HCT116 (cell line): ENCODE data around the gene LRBA. TPM values are rescaled to one million over a fixed set of nuclear protein-coding genes. Genes with fewer than 3 reads are reported as not detected.

Source experiments
- ATAC-seq: fragments of 200-7000 bp; cut with Tn5 transposase; 2 replicates; pipeline ENCODE4 v1.9.1; 2020; ENCODE audit warnings: mild to moderate bottlenecking, moderate library complexity
- BruUV-seq: library from RNA; stranded (reverse); fragments of 400-500 nt; replicated peaks from 2 replicates; lab custom pipeline; 2021; lab: Mats Ljungman, UMichigan
- CTCF ChIA-PET: fragments of 300-600 bp; sonication (Branson Sonifier 250); formaldehyde crosslinking; loops from one replicate; lab custom pipeline; 2021; ENCODE audit warnings: antibody characterized with exemption; lab: Charles Lee
- POLR2A ChIA-PET: fragments of 300-600, 350-600 bp; sonication (Branson Sonifier 250); formaldehyde crosslinking; loops from one replicate; lab custom pipeline; 2021; ENCODE audit warnings: antibody characterized with exemption; lab: Charles Lee
- RAD21 ChIA-PET, 2 experiments: fragments of 300-600 bp; sonication (Branson Sonifier 250); formaldehyde crosslinking; loops; one replicate each; lab custom pipeline; 2023; ENCODE audit warnings: low total read pairs in 2 of 2; ENCODE audit not compliant: uncharacterized antibody in 2 of 2, unreplicated experiment in 2 of 2, low non-redundant PET in 1 of 2; lab: Charles Lee
- DNase-seq: peaks from one replicate; pipeline ENCODE4 v3.0.0-alpha.2; 2010; ENCODE audit warnings: low read depth, low spot score
- H2AFZ ChIP-seq: fragments of 200-600 bp; shearing (Covaris generic), sonication (generic); 2 replicates; pipeline ENCODE4 v1.6.1; 2017; ENCODE audit warnings: low read depth, mixed run types, mixed read lengths, antibody characterized with exemption, low read length; ENCODE audit not compliant: poor library complexity, severe bottlenecking
- H3K27ac ChIP-seq: 2 replicates; pipeline ENCODE4 v1.5.1; 2012; ENCODE audit warnings: low read depth, low read length
- H3K27me3 ChIP-seq: fragments of 200-600 bp; sonication (generic); 2 replicates; pipeline ENCODE4 v1.6.1; 2016; ENCODE audit warnings: mixed run types, low read length, mixed read lengths; ENCODE audit not compliant: insufficient read depth
- H3K36me3 ChIP-seq, 2 experiments: fragments of 200-500 bp in 1 of 2; fragments of 200-600 bp in 1 of 2; sonication (Bioruptor generic) in 1 of 2; sonication (generic) in 1 of 2; 2 replicates each; pipeline versions ENCODE4 v1.5.1 to v1.6.1; 2014 to 2016; ENCODE audit warnings: low read length in 2 of 2, inconsistent platforms in 1 of 2, mixed read lengths in 1 of 2, mixed run types in 1 of 2; ENCODE audit not compliant: insufficient read depth in 2 of 2, control insufficient read depth in 1 of 2
- H3K4me1 ChIP-seq, 2 experiments: fragments of 200-600 bp in 1 of 2; sonication (generic) in 1 of 2; 2 replicates each; pipeline versions ENCODE4 v1.5.1 to v1.6.1; 2012 to 2017; ENCODE audit warnings: low read length in 2 of 2, inconsistent platforms in 1 of 2, mild to moderate bottlenecking in 1 of 2, mixed read lengths in 1 of 2, mixed run types in 1 of 2, moderate library complexity in 1 of 2; ENCODE audit not compliant: insufficient read depth in 2 of 2, control insufficient read depth in 1 of 2
- H3K4me2 ChIP-seq: fragments of 200-600 bp; sonication (generic); 2 replicates; pipeline ENCODE4 v1.6.1; 2017; ENCODE audit warnings: mixed run types, low read length, mixed read lengths
- H3K4me3 ChIP-seq, 2 experiments: fragments of 200-600 bp in 1 of 2; sonication (generic) in 1 of 2; replicated peaks in 1 of 2; 2 replicates each; pipeline ENCODE4 v1.5.1; 2011 to 2016; ENCODE audit warnings: low read length in 2 of 2, control low read depth in 1 of 2, low read depth in 1 of 2, mild to moderate bottlenecking in 1 of 2, mixed read lengths in 1 of 2, mixed run types in 1 of 2
- H3K79me2 ChIP-seq: fragments of 200-600 bp; sonication (generic); 2 replicates; pipeline ENCODE4 v1.6.1; 2017; ENCODE audit warnings: mild to moderate bottlenecking, mixed run types, low read length, moderate library complexity, mixed read lengths; ENCODE audit not compliant: insufficient read depth
- H3K9ac ChIP-seq: fragments of 200-600 bp; sonication (generic); 2 replicates; pipeline ENCODE4 v1.6.1; 2016; ENCODE audit warnings: low read length, mixed read lengths
- H3K9me2 ChIP-seq: fragments of 200-600 bp; sonication (generic), shearing (Covaris generic); 2 replicates; pipeline ENCODE4 v1.6.1; 2017; ENCODE audit warnings: mixed run types, mild to moderate bottlenecking, moderate library complexity; ENCODE audit not compliant: insufficient read depth
- H3K9me3 ChIP-seq, 2 experiments: fragments of 200-500 bp in 1 of 2; fragments of 200-600 bp in 1 of 2; sonication (Bioruptor generic) in 1 of 2; sonication (generic) in 1 of 2; 2 replicates each; pipeline ENCODE4 v1.6.1; 2014 to 2017; ENCODE audit warnings: low read length in 2 of 2, mixed read lengths in 2 of 2, inconsistent platforms in 1 of 2, low read depth in 1 of 2, mild to moderate bottlenecking in 1 of 2, mixed run types in 1 of 2, moderate library complexity in 1 of 2; ENCODE audit not compliant: control insufficient read depth in 1 of 2, insufficient read depth in 1 of 2
- H4K20me1 ChIP-seq: fragments of 200-600 bp; sonication (generic), shearing (Covaris generic); 2 replicates; pipeline ENCODE4 v1.6.1; 2017; ENCODE audit warnings: mixed run types, mild to moderate bottlenecking, moderate library complexity; ENCODE audit not compliant: insufficient read depth
- CBX3 ChIP-seq: IDR thresholded peaks from 2 replicates; pipeline ENCODE4 v1.6.1; 2012; ENCODE audit warnings: low read depth
- CEBPB ChIP-seq: IDR thresholded peaks from 2 replicates; pipeline ENCODE4 v1.6.1; 2012; ENCODE audit warnings: low read depth
- ELF1 ChIP-seq: IDR thresholded peaks from 2 replicates; pipeline ENCODE4 v1.6.1; 2012; ENCODE audit warnings: low read depth, borderline replicate concordance
- EZH2phosphoT487 ChIP-seq: fragments of 200-600 bp; IDR thresholded peaks from 2 replicates; pipeline ENCODE4 v1.6.1; 2018; ENCODE audit warnings: antibody characterized with exemption, borderline replicate concordance
- FOSL1 ChIP-seq: IDR thresholded peaks from 2 replicates; pipeline ENCODE4 v1.6.1; 2012; ENCODE audit warnings: low read depth
- JUND ChIP-seq: IDR thresholded peaks from 2 replicates; pipeline ENCODE4 v1.6.1; 2012
- POLR2AphosphoS5 ChIP-seq: IDR thresholded peaks from 2 replicates; pipeline ENCODE4 v1.6.1; 2011; ENCODE audit warnings: mild to moderate bottlenecking, low read depth, low read length, moderate library complexity
- RAD21 ChIP-seq: IDR thresholded peaks from 2 replicates; pipeline ENCODE4 v1.6.1; 2012; ENCODE audit warnings: low read depth, mild to moderate bottlenecking
- SIN3A ChIP-seq: IDR thresholded peaks from 2 replicates; pipeline ENCODE4 v1.6.1; 2012; ENCODE audit warnings: low read depth
- TCF7L2 ChIP-seq: IDR thresholded peaks from 2 replicates; pipeline ENCODE4 v1.7.0; 2011; ENCODE audit warnings: borderline replicate concordance, inconsistent platforms; ENCODE audit not compliant: insufficient read depth, insufficient read length; ENCODE audit errors: extremely low read depth
- YY1 ChIP-seq: IDR thresholded peaks from 2 replicates; pipeline ENCODE4 v1.6.1; 2011; ENCODE audit warnings: low read length, low read depth, moderate library complexity, mild to moderate bottlenecking; ENCODE audit not compliant: insufficient replicate concordance; ENCODE audit errors: extremely low read depth
- ZFX ChIP-seq: fragments of 450-650 bp; IDR thresholded peaks from 2 replicates; pipeline ENCODE4 v1.6.1; 2017
- intact Hi-C: fragments of 100-400 bp; cut with micrococcal nuclease; formaldehyde crosslinking; loops from 2 replicates; pipeline ENCODE4 v1.10.0; 2022
- total RNA-seq: library from RNA; stranded (reverse); gene quantifications from one replicate; pipeline ENCODE4 v1.2.1, GENCODE V29; 2021; ENCODE audit not compliant: unreplicated experiment
- TF ChIP-seq, protein P1 (sequence below): IDR thresholded peaks from 2 replicates; pipeline ENCODE4 v1.6.1; 2012
- TF ChIP-seq, protein P2 (sequence below): IDR thresholded peaks from 2 replicates; pipeline ENCODE4 v1.6.1; 2012; ENCODE audit warnings: low read depth
- TF ChIP-seq, protein P3 (sequence below): IDR thresholded peaks from 2 replicates; pipeline ENCODE4 v1.6.1; 2011; ENCODE audit warnings: mild to moderate bottlenecking, low read length, moderate library complexity; ENCODE audit not compliant: insufficient replicate concordance; ENCODE audit errors: extremely low read depth
- TF ChIP-seq, protein P4 (sequence below): IDR thresholded peaks from 2 replicates; pipeline ENCODE4 v1.6.1; 2012

Gene LRBA
- total RNA-seq, 1 experiment from 2014 or later: 79.8 TPM

DNA sequence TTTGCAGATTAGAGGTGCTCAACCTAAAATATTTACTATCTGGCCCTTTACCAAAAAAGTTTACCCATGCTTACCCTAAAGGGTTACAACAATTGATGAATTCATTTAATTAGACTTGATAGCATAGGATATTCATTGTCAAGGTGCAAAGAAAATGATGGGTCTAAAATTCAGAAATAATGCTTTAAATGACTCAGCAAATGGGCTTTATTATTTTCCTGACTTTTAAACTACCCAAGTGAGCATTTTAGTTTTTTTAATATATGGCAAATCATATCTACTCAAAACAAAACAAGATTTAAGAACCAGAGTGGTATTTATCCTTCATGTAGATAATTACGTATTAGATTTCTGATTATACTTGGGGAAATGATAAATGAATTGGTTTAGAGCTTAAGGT lies 701.1 kb downstream of the LRBA start (continued):
- TF ChIP-seq, protein P1, sequence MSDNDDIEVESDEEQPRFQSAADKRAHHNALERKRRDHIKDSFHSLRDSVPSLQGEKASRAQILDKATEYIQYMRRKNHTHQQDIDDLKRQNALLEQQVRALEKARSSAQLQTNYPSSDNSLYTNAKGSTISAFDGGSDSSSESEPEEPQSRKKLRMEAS: no peak
- TF ChIP-seq FOSL1 (no peak), JUND (no peak), RAD21 (no peak)

DNA sequence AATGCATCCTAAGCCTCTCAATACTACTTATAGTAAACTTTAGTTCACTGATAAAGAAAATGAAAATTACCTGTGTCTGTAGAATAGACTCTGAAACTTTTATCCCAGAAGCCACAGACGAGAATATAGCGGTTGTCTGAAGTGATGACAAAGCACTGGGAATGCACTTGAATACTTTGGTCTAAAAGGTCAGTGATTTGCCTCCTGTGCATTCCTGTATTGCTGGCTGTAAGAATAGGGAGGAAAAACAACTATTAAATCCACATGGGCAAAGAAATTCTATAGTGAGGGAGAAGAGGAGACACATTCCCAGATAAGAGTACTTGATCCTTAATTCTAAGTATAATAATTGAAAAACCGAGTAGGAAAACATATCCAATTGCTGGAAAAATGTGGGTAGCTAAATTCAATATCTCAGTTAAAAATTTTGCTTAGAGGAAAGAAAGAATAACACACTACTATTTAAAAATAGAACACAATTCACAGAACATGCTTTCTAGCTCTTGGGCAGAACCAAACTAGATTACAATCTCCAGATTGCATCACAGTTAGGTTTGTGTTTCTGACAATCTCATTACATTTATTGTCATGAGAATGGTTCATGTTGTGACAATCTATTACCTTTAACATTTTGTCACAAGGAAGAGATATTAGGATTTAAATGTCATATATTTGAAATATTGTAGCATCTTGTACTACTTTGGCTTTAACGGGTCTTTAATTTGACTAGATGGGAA lies 704.8 kb downstream of the LRBA start:
- Histone ChIP-seq H3K36me3 (no peaks in the 10 kb centered on the region), H3K27me3 (no peaks in the 10 kb centered on the region), H2AFZ (no peak overlapping the region), H3K9ac (no peak overlapping the region), H3K79me2 (no peaks in the 10 kb centered on the region), H3K9me2 (no peaks in the 10 kb centered on the region), H3K4me1 (no peaks in the 10 kb centered on the region), H3K27ac (no peak overlapping the region)
- CTCF ChIA-PET: interaction anchor here (1.2 kb wide), 1 partner anchor 181 kb away, joined by 3 read pairs; no protein-coding TSS in a partner anchor
- POLR2A ChIA-PET: no interaction called here
- RAD21 ChIA-PET: no interaction called here
- TF ChIP-seq YY1 (no peak), CEBPB (no peak), ELF1 (no peak), CBX3 (no peak), FOSL1 (no peak), EZH2phosphoT487 (no peak), SIN3A (no peak), ZFX (no peak), TCF7L2 (no peak), POLR2AphosphoS5 (no peak)
- TF ChIP-seq, protein P2, sequence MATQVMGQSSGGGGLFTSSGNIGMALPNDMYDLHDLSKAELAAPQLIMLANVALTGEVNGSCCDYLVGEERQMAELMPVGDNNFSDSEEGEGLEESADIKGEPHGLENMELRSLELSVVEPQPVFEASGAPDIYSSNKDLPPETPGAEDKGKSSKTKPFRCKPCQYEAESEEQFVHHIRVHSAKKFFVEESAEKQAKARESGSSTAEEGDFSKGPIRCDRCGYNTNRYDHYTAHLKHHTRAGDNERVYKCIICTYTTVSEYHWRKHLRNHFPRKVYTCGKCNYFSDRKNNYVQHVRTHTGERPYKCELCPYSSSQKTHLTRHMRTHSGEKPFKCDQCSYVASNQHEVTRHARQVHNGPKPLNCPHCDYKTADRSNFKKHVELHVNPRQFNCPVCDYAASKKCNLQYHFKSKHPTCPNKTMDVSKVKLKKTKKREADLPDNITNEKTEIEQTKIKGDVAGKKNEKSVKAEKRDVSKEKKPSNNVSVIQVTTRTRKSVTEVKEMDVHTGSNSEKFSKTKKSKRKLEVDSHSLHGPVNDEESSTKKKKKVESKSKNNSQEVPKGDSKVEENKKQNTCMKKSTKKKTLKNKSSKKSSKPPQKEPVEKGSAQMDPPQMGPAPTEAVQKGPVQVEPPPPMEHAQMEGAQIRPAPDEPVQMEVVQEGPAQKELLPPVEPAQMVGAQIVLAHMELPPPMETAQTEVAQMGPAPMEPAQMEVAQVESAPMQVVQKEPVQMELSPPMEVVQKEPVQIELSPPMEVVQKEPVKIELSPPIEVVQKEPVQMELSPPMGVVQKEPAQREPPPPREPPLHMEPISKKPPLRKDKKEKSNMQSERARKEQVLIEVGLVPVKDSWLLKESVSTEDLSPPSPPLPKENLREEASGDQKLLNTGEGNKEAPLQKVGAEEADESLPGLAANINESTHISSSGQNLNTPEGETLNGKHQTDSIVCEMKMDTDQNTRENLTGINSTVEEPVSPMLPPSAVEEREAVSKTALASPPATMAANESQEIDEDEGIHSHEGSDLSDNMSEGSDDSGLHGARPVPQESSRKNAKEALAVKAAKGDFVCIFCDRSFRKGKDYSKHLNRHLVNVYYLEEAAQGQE: no peak
- TF ChIP-seq, protein P3, sequence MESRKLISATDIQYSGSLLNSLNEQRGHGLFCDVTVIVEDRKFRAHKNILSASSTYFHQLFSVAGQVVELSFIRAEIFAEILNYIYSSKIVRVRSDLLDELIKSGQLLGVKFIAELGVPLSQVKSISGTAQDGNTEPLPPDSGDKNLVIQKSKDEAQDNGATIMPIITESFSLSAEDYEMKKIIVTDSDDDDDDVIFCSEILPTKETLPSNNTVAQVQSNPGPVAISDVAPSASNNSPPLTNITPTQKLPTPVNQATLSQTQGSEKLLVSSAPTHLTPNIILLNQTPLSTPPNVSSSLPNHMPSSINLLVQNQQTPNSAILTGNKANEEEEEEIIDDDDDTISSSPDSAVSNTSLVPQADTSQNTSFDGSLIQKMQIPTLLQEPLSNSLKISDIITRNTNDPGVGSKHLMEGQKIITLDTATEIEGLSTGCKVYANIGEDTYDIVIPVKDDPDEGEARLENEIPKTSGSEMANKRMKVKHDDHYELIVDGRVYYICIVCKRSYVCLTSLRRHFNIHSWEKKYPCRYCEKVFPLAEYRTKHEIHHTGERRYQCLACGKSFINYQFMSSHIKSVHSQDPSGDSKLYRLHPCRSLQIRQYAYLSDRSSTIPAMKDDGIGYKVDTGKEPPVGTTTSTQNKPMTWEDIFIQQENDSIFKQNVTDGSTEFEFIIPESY: no peak
- TF ChIP-seq, protein P4, sequence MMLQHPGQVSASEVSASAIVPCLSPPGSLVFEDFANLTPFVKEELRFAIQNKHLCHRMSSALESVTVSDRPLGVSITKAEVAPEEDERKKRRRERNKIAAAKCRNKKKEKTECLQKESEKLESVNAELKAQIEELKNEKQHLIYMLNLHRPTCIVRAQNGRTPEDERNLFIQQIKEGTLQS: no peak
- TF ChIP-seq, all 23 proteins: peak for 0
- Histone ChIP-seq H4K20me1 (no peaks in the 10 kb centered on the region), H3K4me2 (no peak overlapping the region), H3K4me3 (no peak overlapping the region), H3K9me3 (no peaks in the 10 kb centered on the region)
- DNase-seq: no peak
- intact Hi-C loops: no loop called here
- no peak for ATAC-seq
- BruUV-seq: no TSS peak
